Gastrocnemius medialis (tissue), 4 donors: ENCODE measurements around the gene SKAP2. TPM values are rescaled to one million over a fixed set of nuclear protein-coding genes. Genes with fewer than 3 reads are reported as not detected.

Experiments
- ATAC-seq, 2 donors: fragments of 150-250 bp; one replicate each; pipeline ENCODE4 v1.9.1; 2016
- DNase-seq, 2 donors: peaks; one replicate each; pipeline ENCODE4 v3.0.0-alpha.2; 2019
- H3K27ac ChIP-seq, 4 donors: fragments of 200-600 bp; sonication (generic); 1 replicate in 1 of 4; 2 replicates in 3 of 4; pipeline ENCODE4 v1.5.1; 2016 to 2018; ENCODE audit warnings: mild to moderate bottlenecking in 2 of 4, moderate library complexity in 1 of 4
- H3K27me3 ChIP-seq, 3 donors: fragments of 200-600 bp; sonication (generic) in 2 of 3; 1 replicate in 1 of 3; 2 replicates in 2 of 3; pipeline versions ENCODE4 v1.5.1 to v1.6.0; 2016 to 2019; ENCODE audit warnings: mild to moderate bottlenecking in 1 of 3, moderate library complexity in 1 of 3
- H3K36me3 ChIP-seq, 2 donors: fragments of 200-600 bp; sonication (generic) in 1 of 2; one replicate each; pipeline ENCODE4 v1.5.1; 2017 to 2018
- H3K4me1 ChIP-seq, 2 donors: fragments of 200-600 bp; sonication (generic) in 1 of 2; one replicate each; pipeline ENCODE4 v1.5.1; 2016 to 2017; ENCODE audit warnings: mild to moderate bottlenecking in 2 of 2
- H3K4me3 ChIP-seq, 4 donors: fragments of 200-600 bp; sonication (generic) in 3 of 4; 1 replicate in 1 of 4; 2 replicates in 3 of 4; pipeline ENCODE4 v1.5.1; 2016 to 2019; ENCODE audit warnings: mild to moderate bottlenecking in 2 of 4
- H3K9me3 ChIP-seq, 3 donors: fragments of 200-600 bp; sonication (generic) in 2 of 3; 1 replicate in 1 of 3; 2 replicates in 2 of 3; pipeline ENCODE4 v1.5.1; 2016 to 2019
- POLR2A ChIP-seq, 2 donors: fragments of 450-650 bp; IDR thresholded peaks; one replicate each; pipeline ENCODE4 v1.6.1; 2017; ENCODE audit warnings: antibody characterized with exemption in 2 of 2, mild to moderate bottlenecking in 2 of 2, moderate library complexity in 2 of 2
- in situ Hi-C, 4 donors: fragments of 200-750 bp; cut with MboI; loops; one replicate each; pipeline versions ENCODE4 v1.15.0 to v1.8.0; 2017; ENCODE audit warnings: low sequenced_read_pairs in 4 of 4
- intact Hi-C: fragments of 100-400 bp; cut with DNase I; formaldehyde crosslinking; loops from one replicate; pipeline ENCODE4 v1.15.1; 2023; ENCODE audit warnings: low total_unique reads
- total RNA-seq, 4 donors: library from RNA; depleted of rRNA; stranded (reverse); fragments of >200 nt; gene quantifications; one replicate each; pipeline versions ENCODE4 v1.1.0 to v1.2.3, GENCODE V29; 2016
- TF ChIP-seq, protein P1 (sequence below), 5 experiments: fragments of 450-650 bp in 3 of 5; fragments of 200-600 bp in 2 of 5; sonication (generic) in 2 of 5; IDR thresholded peaks in 4 of 5; conservative IDR thresholded peaks in 1 of 5; 1 replicate in 4 of 5; 2 replicates in 1 of 5; pipeline ENCODE4 v1.5.1; 2016 to 2019; ENCODE audit warnings: antibody characterized with exemption in 5 of 5, mild to moderate bottlenecking in 3 of 5, moderate library complexity in 3 of 5

Gene SKAP2
- total RNA-seq, 4 donors from 2014 or later = 6.1 to 23.5 (median 17.1) TPM

DNA sequence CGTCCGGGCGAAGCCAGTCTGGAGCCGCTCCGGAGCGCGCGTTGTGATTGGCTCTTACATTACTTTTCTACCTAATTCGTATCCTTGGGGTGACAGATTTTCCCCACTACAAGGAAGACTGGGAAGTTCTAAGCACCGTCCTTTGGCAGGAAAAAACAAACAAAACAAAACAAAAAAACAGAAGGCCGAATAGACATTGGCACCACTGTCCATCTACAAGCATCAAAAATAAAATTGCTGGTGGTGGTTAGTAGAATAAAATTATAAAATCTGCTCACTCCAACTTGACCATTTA is 651 bp upstream of the SKAP2 start:
- Histone ChIP-seq H3K36me3 (no peaks in the 10 kb centered on the region), H3K9me3 (no peaks in the 10 kb centered on the region), H3K4me3 (peak overlapping the region; percentile 67 to 83 (median 72)), H3K4me1 (no peaks in the 10 kb centered on the region), H3K27ac (peak overlapping the region; percentile 79 to 89 (median 87)), H3K27me3 (peaks cover 23 to 38% (median 27%) of the 10 kb centered on the region in 3 donors)
- in situ Hi-C loops (loop anchor here in 3 of 4 donors (25.0 kb wide), 2 partner anchors 653 to 1003 kb away; partner anchors contain the start of genes CBX3 (in 1 of the 3) and HNRNPA2B1 (in 1 of the 3)), intact Hi-C loops (loop anchor here (2.0 to 10.0 kb wide), 3 partner anchors 266 to 660 kb away; partner anchors contain the start of genes CBX3, HNRNPA2B1 and HOXA4)
- ATAC-seq (peak; percentile 60 to 61), DNase-seq (no peak)
- TF ChIP-seq, protein P1, sequence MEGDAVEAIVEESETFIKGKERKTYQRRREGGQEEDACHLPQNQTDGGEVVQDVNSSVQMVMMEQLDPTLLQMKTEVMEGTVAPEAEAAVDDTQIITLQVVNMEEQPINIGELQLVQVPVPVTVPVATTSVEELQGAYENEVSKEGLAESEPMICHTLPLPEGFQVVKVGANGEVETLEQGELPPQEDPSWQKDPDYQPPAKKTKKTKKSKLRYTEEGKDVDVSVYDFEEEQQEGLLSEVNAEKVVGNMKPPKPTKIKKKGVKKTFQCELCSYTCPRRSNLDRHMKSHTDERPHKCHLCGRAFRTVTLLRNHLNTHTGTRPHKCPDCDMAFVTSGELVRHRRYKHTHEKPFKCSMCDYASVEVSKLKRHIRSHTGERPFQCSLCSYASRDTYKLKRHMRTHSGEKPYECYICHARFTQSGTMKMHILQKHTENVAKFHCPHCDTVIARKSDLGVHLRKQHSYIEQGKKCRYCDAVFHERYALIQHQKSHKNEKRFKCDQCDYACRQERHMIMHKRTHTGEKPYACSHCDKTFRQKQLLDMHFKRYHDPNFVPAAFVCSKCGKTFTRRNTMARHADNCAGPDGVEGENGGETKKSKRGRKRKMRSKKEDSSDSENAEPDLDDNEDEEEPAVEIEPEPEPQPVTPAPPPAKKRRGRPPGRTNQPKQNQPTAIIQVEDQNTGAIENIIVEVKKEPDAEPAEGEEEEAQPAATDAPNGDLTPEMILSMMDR (IDR thresholded peaks at IDR 0.05 in 4 of 5, conservative IDR thresholded peaks at IDR 0.05 in 1 of 5) = no peak
- TF ChIP-seq POLR2A (IDR thresholded peaks at IDR 0.05) = no peak

DNA sequence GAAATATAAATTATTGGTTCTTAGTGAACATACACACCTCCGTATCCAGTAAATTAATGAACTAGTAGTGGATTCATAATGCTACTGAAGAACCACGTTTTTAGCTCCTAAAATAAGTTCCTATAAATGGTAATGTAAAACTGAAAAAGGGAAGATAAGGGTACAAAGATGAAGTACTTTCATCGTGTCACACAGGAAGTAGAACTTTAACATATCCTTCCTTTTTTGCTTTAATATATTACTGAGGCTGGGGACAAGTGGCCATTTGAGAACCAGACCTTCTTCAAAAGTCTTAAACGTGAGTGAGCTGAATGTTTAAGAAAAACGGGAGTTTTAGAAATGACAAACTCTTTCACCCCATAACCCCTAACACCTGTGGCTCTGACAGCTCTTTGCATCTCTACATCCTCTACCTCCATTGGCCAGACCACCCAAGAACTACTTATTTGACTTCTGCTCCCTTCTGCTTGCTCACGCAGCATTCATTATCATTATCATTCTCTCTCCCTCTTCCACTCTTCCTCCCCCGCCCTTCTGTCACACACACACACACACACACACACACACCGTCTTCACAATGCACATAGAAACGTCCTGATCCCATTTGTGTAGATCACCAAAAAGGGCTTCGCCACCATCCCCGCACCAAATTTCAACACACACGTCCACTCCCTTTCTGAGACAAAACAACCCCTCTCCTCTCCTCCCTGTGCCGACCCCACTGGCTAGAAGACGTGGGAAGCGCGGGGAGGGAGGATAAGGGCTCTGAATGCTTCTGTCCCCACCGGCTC is 677 bp downstream of the SKAP2 start:
- peak in 1 of 2 donors; percentile 2 for ATAC-seq
- peak; percentile 7 to 15 for TF ChIP-seq POLR2A (IDR thresholded peaks at IDR 0.05)
- TF ChIP-seq, protein P1 (IDR thresholded peaks at IDR 0.05 in 4 of 5, conservative IDR thresholded peaks at IDR 0.05 in 1 of 5) = no peak
- Histone ChIP-seq H3K27ac (peak overlapping the region; percentile 79 to 89 (median 87)), H3K9me3 (no peaks in the 10 kb centered on the region), H3K4me1 (no peaks in the 10 kb centered on the region), H3K4me3 (peak overlapping the region; percentile 67 to 83 (median 72)), H3K36me3 (no peaks in the 10 kb centered on the region), H3K27me3 (peaks cover 34 to 46% (median 37%) of the 10 kb centered on the region in 3 donors)
- no peak for DNase-seq
- intact Hi-C loops = loop anchor here (1.0 to 10.0 kb wide), 5 partner anchors 233 to 1001 kb away; partner anchors contain the start of genes CBX3, HNRNPA2B1 and HOXA4
- in situ Hi-C loops = loop anchor here in 3 of 4 donors (25.0 kb wide), 2 partner anchors 651 to 1001 kb away; partner anchors contain the start of genes CBX3 (in 1 of the 3) and HNRNPA2B1 (in 1 of the 3)

DNA sequence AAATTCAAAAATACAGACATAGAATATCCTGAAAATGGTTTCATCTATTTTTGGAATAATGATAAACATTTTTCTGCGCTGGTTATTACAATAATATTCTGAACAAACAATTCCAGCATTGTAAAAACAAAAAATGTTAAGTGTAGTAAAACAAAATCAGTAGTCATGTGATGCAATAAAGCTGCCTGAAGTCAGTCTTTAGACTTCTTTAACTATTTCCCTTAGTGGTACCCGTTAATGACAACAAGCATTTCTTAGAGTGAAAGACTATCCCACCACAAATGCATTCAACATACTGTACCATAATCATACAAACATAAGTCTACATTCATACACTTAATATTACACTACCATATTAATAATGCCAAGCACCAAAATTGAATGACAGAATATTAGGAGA is 1.6 kb downstream of the SKAP2 start:
- peak overlapping the region in 1 of 4 donors; percentile 1 for H3K4me3 ChIP-seq
- no peaks in the 10 kb centered on the region for H3K9me3 ChIP-seq
- DNase-seq (no peak), ATAC-seq (no peak)
- intact Hi-C loops = loop anchor here (5.0 to 10.0 kb wide), 3 partner anchors 468 to 1001 kb away; partner anchors contain the start of genes CBX3 and HNRNPA2B1
- H3K4me1 ChIP-seq = no peaks in the 10 kb centered on the region
- no peak for TF ChIP-seq POLR2A (IDR thresholded peaks at IDR 0.05)
- TF ChIP-seq, protein P1 (IDR thresholded peaks at IDR 0.05 in 4 of 5, conservative IDR thresholded peaks at IDR 0.05 in 1 of 5) = no peak
- H3K27me3 ChIP-seq = peaks cover 40 to 53% (median 43%) of the 10 kb centered on the region in 3 donors
- H3K36me3 ChIP-seq = no peaks in the 10 kb centered on the region
- no peak overlapping the region for H3K27ac ChIP-seq
- in situ Hi-C loops = loop anchor here in 3 of 4 donors (25.0 kb wide), 2 partner anchors 651 to 1001 kb away; partner anchors contain the start of genes CBX3 (in 1 of the 3) and HNRNPA2B1 (in 1 of the 3)

DNA sequence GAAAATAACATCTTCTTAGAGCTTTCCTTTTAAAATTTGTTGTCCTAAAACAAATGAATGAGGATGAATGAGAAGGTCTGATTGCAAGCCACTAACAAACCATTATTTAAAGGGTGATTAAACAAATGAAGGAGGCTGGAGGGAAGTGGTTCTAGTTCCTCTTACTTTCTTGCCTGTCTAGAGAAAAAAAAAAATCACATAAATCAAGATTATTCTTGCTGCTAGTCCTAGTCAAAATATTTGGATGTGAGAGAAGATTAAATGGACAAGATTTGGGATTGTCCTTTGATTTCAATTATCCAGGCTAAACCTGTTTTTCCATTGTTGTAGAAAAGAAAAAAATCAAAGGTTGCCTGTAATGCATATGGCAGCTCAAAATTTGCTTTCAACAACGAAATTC is 3.3 kb downstream of the SKAP2 start:
- ATAC-seq (no peak), DNase-seq (no peak)
- Histone ChIP-seq H3K27me3 (peaks cover 51 to 70% (median 58%) of the 10 kb centered on the region in 3 donors), H3K36me3 (no peaks in the 10 kb centered on the region), H3K27ac (no peak overlapping the region), H3K9me3 (no peaks in the 10 kb centered on the region), H3K4me1 (no peaks in the 10 kb centered on the region), H3K4me3 (no peak overlapping the region)
- TF ChIP-seq, protein P1 (IDR thresholded peaks at IDR 0.05 in 4 of 5, conservative IDR thresholded peaks at IDR 0.05 in 1 of 5) = no peak
- no peak for TF ChIP-seq POLR2A (IDR thresholded peaks at IDR 0.05)
- intact Hi-C loops (loop anchor here (5.0 to 10.0 kb wide), 3 partner anchors 466 to 999 kb away; partner anchors contain the start of genes CBX3 and HNRNPA2B1), in situ Hi-C loops (loop anchor here in 3 of 4 donors (25.0 kb wide), 2 partner anchors 649 to 999 kb away; partner anchors contain the start of genes CBX3 (in 1 of the 3) and HNRNPA2B1 (in 1 of the 3))
